GOT3 (cell line): ENCODE data around the gene RPL38.

ENCODE experiments used
- DNase-seq: peaks from one replicate; lab custom pipeline; 2025; ENCODE audit warnings: mixed read lengths; lab: John Stamatoyannopoulos, UW

RPL38 gene

GRCh38 chr17:74224959-74225725, 21.7 kb downstream of the RPL38 start:
- DNase-seq = no peak

- DNase-seq = no peak
These were observed 22.8 kb downstream of the RPL38 start for GRCh38 chr17:74226252-74226651.

GRCh38 chr17:74227271-74228080, 24.0 kb downstream of the RPL38 start:
- no peak for DNase-seq

GRCh38 chr17:74228306-74228978, 25.0 kb downstream of the RPL38 start:
- no peak for DNase-seq

- DNase-seq = no peak
These were observed 27.4 kb downstream of the RPL38 start for GRCh38 chr17:74230896-74231295.

- DNase-seq = no peak
These were observed 28.7 kb downstream of the RPL38 start for GRCh38 chr17:74231928-74232907.

GRCh38 chr17:74233937-74234336, 30.5 kb downstream of the RPL38 start:
- no peak for DNase-seq

GRCh38 chr17:74234486-74234885, 31.0 kb downstream of the RPL38 start:
- DNase-seq = no peak

GRCh38 chr17:74235040-74235581, 31.6 kb downstream of the RPL38 start:
- no peak for DNase-seq

- DNase-seq = no peak
These were observed 32.5 kb downstream of the RPL38 start for GRCh38 chr17:74235911-74236371.

- DNase-seq = no peak
These were observed 33.8 kb downstream of the RPL38 start for GRCh38 chr17:74237321-74237720.

GRCh38 chr17:74239172-74239571, 35.7 kb downstream of the RPL38 start:
- DNase-seq = no peak

- no peak for DNase-seq
These were observed 37.2 kb downstream of the RPL38 start for GRCh38 chr17:74240618-74241205.

- DNase-seq = no peak
These were observed 38.0 kb downstream of the RPL38 start for GRCh38 chr17:74241431-74241830.

- no peak for DNase-seq
These were observed 38.4 kb downstream of the RPL38 start for GRCh38 chr17:74241847-74242246.

GRCh38 chr17:74243013-74243755, 39.7 kb downstream of the RPL38 start:
- DNase-seq = no peak

GRCh38 chr17:74244128-74244527, 40.6 kb downstream of the RPL38 start:
- DNase-seq = no peak

GRCh38 chr17:74244548-74244947, 41.1 kb downstream of the RPL38 start:
- DNase-seq = no peak

GRCh38 chr17:74245145-74245831, 41.8 kb downstream of the RPL38 start:
- no peak for DNase-seq
